Gastroesophageal sphincter (tissue), 3 donors: ENCODE results near the gene PDCL3.

ENCODE experiments used
- CTCF ChIP-seq, 4 experiments: fragments of 200-600 bp in 2 of 4; fragments of 450-650 bp in 2 of 4; sonication (generic) in 1 of 4; IDR thresholded peaks; one replicate each; pipeline ENCODE4 v1.5.1; 2017 to 2019; ENCODE audit warnings: antibody characterized with exemption in 4 of 4, mild to moderate bottlenecking in 2 of 4, moderate library complexity in 2 of 4
- POLR2A ChIP-seq, 2 donors: fragments of 450-650 bp; IDR thresholded peaks; one replicate each; pipeline ENCODE4 v1.6.1; 2017; ENCODE audit warnings: antibody characterized with exemption in 2 of 2, mild to moderate bottlenecking in 2 of 2, moderate library complexity in 1 of 2

- TF ChIP-seq CTCF (IDR thresholded peaks at IDR 0.05), result no peak
- TF ChIP-seq POLR2A (IDR thresholded peaks at IDR 0.05), result no peak
Measured at GRCh38 chr2:100548771-100549170, 14.0 kb upstream of the PDCL3 start.
